Lower leg skin (tissue), 4 donors: ENCODE results near the gene SLC52A3. TPM values are rescaled to one million over a fixed set of nuclear protein-coding genes. Genes with fewer than 3 reads are reported as not detected.
A peak's percentile ranks its signal among the peaks of the same experiment; 100 is the strongest.

ENCODE experiments used
- DNase-seq, 2 donors: peaks; one replicate each; pipeline ENCODE4 v3.0.0-alpha.2; 2019; ENCODE audit warnings: low spot score in 2 of 2
- H3K4me3 ChIP-seq: fragments of 200-600 bp; sonication (generic); 2 replicates; pipeline ENCODE4 v1.5.1; 2017; ENCODE audit warnings: mild to moderate bottlenecking, low read depth; ENCODE audit not compliant: poor library complexity, severe bottlenecking
- CTCF ChIP-seq, 3 donors: fragments of 450-650 bp; IDR thresholded peaks; one replicate each; pipeline ENCODE4 v1.5.1; 2016; ENCODE audit warnings: antibody characterized with exemption in 3 of 3, mild to moderate bottlenecking in 3 of 3, moderate library complexity in 2 of 3
- POLR2A ChIP-seq, 2 donors: fragments of 450-650 bp; IDR thresholded peaks; one replicate each; pipeline ENCODE4 v1.6.1; 2016 to 2017; ENCODE audit warnings: antibody characterized with exemption in 2 of 2, mild to moderate bottlenecking in 1 of 2, moderate library complexity in 1 of 2
- WGBS, 2 donors: methylation state at CpG; one replicate each; pipeline ENCODE4 v1.1.5; 2018; 5-methylcytosine and 5-hydroxymethylcytosine counted together
- intact Hi-C: fragments of 100-400 bp; cut with DNase I; formaldehyde crosslinking; loops from one replicate; pipeline ENCODE4 v1.15.0; 2023; ENCODE audit warnings: low total_unique reads
- total RNA-seq, 4 donors: library from RNA; depleted of rRNA; stranded (reverse); fragments of >200 nt; gene quantifications; one replicate each; pipeline ENCODE4 v1.1.0, GENCODE V29; 2016

The SLC52A3 gene
- total RNA-seq, 4 donors from 2014 or later: 2.2 to 7.5 (median 3.0) TPM

- intact Hi-C loops: no loop called here
- TF ChIP-seq POLR2A (IDR thresholded peaks at IDR 0.05) (no peak), CTCF (IDR thresholded peaks at IDR 0.05) (no peak)
- no peak for DNase-seq
- no peak overlapping the region for H3K4me3 ChIP-seq
- 13 to 17% methylated on average over 1 of the region's 1 CpG for WGBS, 2 donors
These were observed 19.5 kb upstream of the SLC52A3 start for GRCh38 chr20:787825-788224.

GRCh38 chr20:779771-780170 is 11.5 kb upstream of the SLC52A3 start:
- TF ChIP-seq CTCF (IDR thresholded peaks at IDR 0.05) (no peak), POLR2A (IDR thresholded peaks at IDR 0.05) (no peak)
- 75 to 83% methylated on average over 3 of the region's 3 CpGs for WGBS, 2 donors
- no peak for DNase-seq
- intact Hi-C loops: no loop called here
- no peak overlapping the region for H3K4me3 ChIP-seq

GRCh38 chr20:776165-776564 is 7.9 kb upstream of the SLC52A3 start:
- no peak for DNase-seq
- TF ChIP-seq CTCF (IDR thresholded peaks at IDR 0.05): no peak
- TF ChIP-seq POLR2A (IDR thresholded peaks at IDR 0.05): no peak
- 59 to 86% methylated on average over 2 of the region's 2 CpGs for WGBS, 2 donors
- intact Hi-C loops: no loop called here
- no peak overlapping the region for H3K4me3 ChIP-seq

- intact Hi-C loops: no loop called here
- H3K4me3 ChIP-seq: no peak overlapping the region
- DNase-seq: peak in 1 of 2 donors; percentile 86
- 25 to 28% methylated on average over 11 of the region's 11 CpGs for WGBS, 2 donors
- TF ChIP-seq POLR2A (IDR thresholded peaks at IDR 0.05): no peak
- no peak for TF ChIP-seq CTCF (IDR thresholded peaks at IDR 0.05)
These were observed 7.4 kb upstream of the SLC52A3 start for GRCh38 chr20:775679-776135.

- TF ChIP-seq CTCF (IDR thresholded peaks at IDR 0.05) (no peak), POLR2A (IDR thresholded peaks at IDR 0.05) (no peak)
- DNase-seq: peak in 1 of 2 donors; percentile 63
- WGBS, 2 donors: 80 to 86% methylated on average over 5 of the region's 5 CpGs
- no peak overlapping the region for H3K4me3 ChIP-seq
- intact Hi-C loops: no loop called here
These were observed 6.4 kb upstream of the SLC52A3 start for GRCh38 chr20:774660-775057.

GRCh38 chr20:774016-774659 is 5.8 kb upstream of the SLC52A3 start:
- intact Hi-C loops: no loop called here
- DNase-seq: peak in 1 of 2 donors; percentile 78

More at GRCh38 chr20:774016-774659, 5.8 kb upstream of the SLC52A3 start:
- no peak for TF ChIP-seq POLR2A (IDR thresholded peaks at IDR 0.05)
- TF ChIP-seq CTCF (IDR thresholded peaks at IDR 0.05): no peak
- 82 to 86% methylated on average over 8 of the region's 8 CpGs for WGBS, 2 donors
- H3K4me3 ChIP-seq: no peak overlapping the region
